SK-N-SH (cell line): ENCODE results near the gene SNX15. TPM values are rescaled to one million over a fixed set of nuclear protein-coding genes. Genes with fewer than 3 reads are reported as not detected.
"Not testable (repeated sequence)": the region's sequence is repeated elsewhere in the genome, so short reads cannot be mapped to it uniquely, and the experiment has no call there.

Source experiments
- CTCF ChIA-PET: fragments of 300-600, 350-600 bp; formaldehyde crosslinking; extraction: SDS; loops from one replicate; lab custom pipeline; 2021; lab: Yijun Ruan, JAX
- POLR2A ChIA-PET: fragments of 350-600 bp; sonication (Branson Sonifier 250); formaldehyde crosslinking; extraction: SDS; loops from one replicate; lab custom pipeline; 2020; ENCODE audit warnings: antibody characterized with exemption, inconsistent platforms; lab: Yijun Ruan, JAX
- DNase-seq: peaks from one replicate; pipeline ENCODE4 v3.0.0; 2012
- H2AFZ ChIP-seq: fragments of 200-600 bp; sonication (generic); 2 replicates; pipeline ENCODE4 v1.8.1; 2016; ENCODE audit warnings: antibody characterized with exemption, mild to moderate bottlenecking, low read depth
- H3F3A ChIP-seq: fragments of 200-600 bp; sonication (generic); replicated peaks from 2 replicates; pipeline ENCODE3; 2016; ENCODE audit warnings: antibody characterized with exemption, mild to moderate bottlenecking; ENCODE audit not compliant: insufficient read depth
- H3K27ac ChIP-seq, 2 experiments: fragments of 200-500 bp in 1 of 2; fragments of 200-600 bp in 1 of 2; sonication (Bioruptor generic) in 1 of 2; sonication (generic), shearing (Covaris generic) in 1 of 2; 2 replicates each; pipeline versions ENCODE4 v1.5.1 to v1.6.1; 2014 to 2016; ENCODE audit warnings: low read depth in 2 of 2, inconsistent platforms in 1 of 2, low read length in 1 of 2, mild to moderate bottlenecking in 1 of 2, mixed read lengths in 1 of 2
- H3K27me3 ChIP-seq: fragments of 200-600 bp; sonication (generic), shearing (Covaris generic); 2 replicates; pipeline ENCODE4 v1.6.1; 2016; ENCODE audit warnings: mixed run types; ENCODE audit not compliant: insufficient read depth
- H3K36me3 ChIP-seq, 2 experiments: fragments of 200-500 bp in 1 of 2; fragments of 200-600 bp in 1 of 2; sonication (Bioruptor generic) in 1 of 2; sonication (generic) in 1 of 2; replicated peaks in 1 of 2; 2 replicates each; pipeline versions ENCODE3 to v1.5.1; 2014 to 2016; ENCODE audit warnings: low read length in 1 of 2, mild to moderate bottlenecking in 1 of 2; ENCODE audit not compliant: insufficient read depth in 2 of 2, control insufficient read depth in 1 of 2
- H3K4me1 ChIP-seq, 2 experiments: fragments of 200-500 bp in 1 of 2; fragments of 200-600 bp in 1 of 2; sonication (Bioruptor generic) in 1 of 2; sonication (generic), shearing (Covaris generic) in 1 of 2; 2 replicates each; pipeline versions ENCODE4 v1.5.1 to v1.6.1; 2014 to 2016; ENCODE audit warnings: low read depth in 1 of 2, low read length in 1 of 2, mixed run types in 1 of 2; ENCODE audit not compliant: insufficient read depth in 2 of 2, control insufficient read depth in 1 of 2
- H3K4me2 ChIP-seq: fragments of 200-600 bp; sonication (generic), shearing (Covaris generic); 2 replicates; pipeline ENCODE4 v1.6.1; 2017; ENCODE audit warnings: mixed run types
- H3K4me3 ChIP-seq, 2 experiments: fragments of 200-500 bp in 1 of 2; fragments of 200-600 bp in 1 of 2; sonication (Bioruptor generic) in 1 of 2; sonication (generic), shearing (Covaris generic) in 1 of 2; 2 replicates each; pipeline versions ENCODE4 v1.5.1 to v1.8.1; 2014 to 2016; ENCODE audit warnings: low read depth in 2 of 2, inconsistent platforms in 1 of 2, low read length in 1 of 2, mild to moderate bottlenecking in 1 of 2, mixed read lengths in 1 of 2, moderate library complexity in 1 of 2
- H3K79me2 ChIP-seq: fragments of 200-600 bp; sonication (generic); 2 replicates; pipeline ENCODE4 v1.8.1; 2017; ENCODE audit warnings: mild to moderate bottlenecking; ENCODE audit not compliant: insufficient read depth
- H3K9ac ChIP-seq: fragments of 200-600 bp; sonication (generic); 2 replicates; pipeline ENCODE4 v1.6.1; 2017; ENCODE audit warnings: mixed run types
- H3K9me2 ChIP-seq: fragments of 200-600 bp; sonication (generic); 2 replicates; pipeline ENCODE4 v1.6.1; 2017; ENCODE audit warnings: mixed run types
- H3K9me3 ChIP-seq: fragments of 200-600 bp; sonication (generic); 2 replicates; pipeline ENCODE4 v1.6.1; 2017; ENCODE audit warnings: mixed run types, mild to moderate bottlenecking, moderate library complexity
- H4K20me1 ChIP-seq: fragments of 200-600 bp; sonication (generic); 2 replicates; pipeline ENCODE4 v1.6.1; 2017; ENCODE audit warnings: mild to moderate bottlenecking, mixed run types; ENCODE audit not compliant: insufficient read depth
- CHD2 ChIP-seq: fragments of 150-350 bp; IDR thresholded peaks from 2 replicates; pipeline ENCODE4 v1.6.1; 2018; ENCODE audit warnings: low read length; ENCODE audit not compliant: partially characterized antibody
- EZH2phosphoT487 ChIP-seq: fragments of 200-600 bp; sonication (generic); IDR thresholded peaks from 2 replicates; pipeline ENCODE4 v1.6.1; 2017; ENCODE audit warnings: low read depth, mixed run types, mild to moderate bottlenecking, antibody characterized with exemption, moderate library complexity, borderline replicate concordance
- FOXJ3 ChIP-seq: sonication (generic); formaldehyde crosslinking; IDR thresholded peaks from 2 replicates; pipeline ENCODE4 v1.5.1; 2020; ENCODE audit warnings: mild to moderate bottlenecking, missing genetic modification reagents
- MXI1 ChIP-seq: IDR thresholded peaks from 2 replicates; pipeline ENCODE4 v1.6.1; 2012; ENCODE audit warnings: mild to moderate bottlenecking, low read depth, low read length, improper control_type of control experiment
- POLR2AphosphoS5 ChIP-seq: IDR thresholded peaks from 2 replicates; pipeline ENCODE4 v1.6.1; 2012; ENCODE audit warnings: low read depth, low read length
- RCOR1 ChIP-seq: fragments of 150-350 bp; IDR thresholded peaks from 2 replicates; pipeline ENCODE4 v1.6.1; 2017; ENCODE audit warnings: antibody characterized with exemption, low read length
- SIN3A ChIP-seq: IDR thresholded peaks from 2 replicates; pipeline ENCODE4 v1.6.1; 2012; ENCODE audit warnings: low read depth, mild to moderate bottlenecking, low read length, moderate library complexity, borderline replicate concordance
- TAF1 ChIP-seq: IDR thresholded peaks from 2 replicates; pipeline ENCODE4 v1.6.1; 2012; ENCODE audit warnings: low read depth, mild to moderate bottlenecking, low read length, moderate library complexity, borderline replicate concordance
- YY1 ChIP-seq: IDR thresholded peaks from 2 replicates; pipeline ENCODE4 v1.4.0; 2012; ENCODE audit warnings: low read depth, mild to moderate bottlenecking
- WGBS: methylation state at CpG from one replicate; pipeline ENCODE4 v1.1.6; 2017; ENCODE audit warnings: low lambda C conversion rate; 5-methylcytosine and 5-hydroxymethylcytosine counted together
- polyA plus RNA-seq, 3 experiments: library from polyadenylated mRNA; depleted of rRNA; stranded (reverse); fragments of >200 nt; gene quantifications; 2 replicates each; pipeline ENCODE4 v1.2.3, GENCODE V29; 2012
- TF ChIP-seq, protein P1 (sequence below): IDR thresholded peaks from 2 replicates; pipeline ENCODE4; 2012
- TF ChIP-seq, protein P2 (sequence below): IDR thresholded peaks from 2 replicates; pipeline ENCODE4 v1.6.1; 2012; ENCODE audit warnings: mild to moderate bottlenecking, low read depth, low read length, moderate library complexity

SNX15 gene
- polyA plus RNA-seq, 1 of the 3 experiments (the other 2 are of a cell fraction) = 17.2 TPM

DNA sequence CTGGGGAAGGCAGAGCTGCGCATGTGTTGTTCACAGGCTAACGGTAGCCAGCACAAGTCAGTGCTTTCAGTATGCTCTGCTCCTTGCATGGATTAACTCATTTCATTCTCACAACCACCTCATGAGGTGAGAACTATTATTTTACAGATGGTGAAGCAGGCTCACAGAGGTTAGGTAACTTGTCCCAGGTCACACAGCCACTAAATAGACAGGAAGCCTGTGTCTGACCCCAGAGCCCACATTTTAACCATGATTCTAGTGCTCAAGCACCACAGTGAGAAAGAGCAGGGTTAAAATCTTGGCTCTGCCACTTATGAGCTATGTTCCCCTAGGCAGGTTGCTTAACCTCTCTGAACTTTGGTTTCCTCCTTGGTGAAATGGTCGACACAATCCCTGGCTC, 6.2 kb upstream of the SNX15 start (continued):
- TF ChIP-seq CHD2 = no peak
- no peak for TF ChIP-seq MXI1
- TF ChIP-seq, protein P1, sequence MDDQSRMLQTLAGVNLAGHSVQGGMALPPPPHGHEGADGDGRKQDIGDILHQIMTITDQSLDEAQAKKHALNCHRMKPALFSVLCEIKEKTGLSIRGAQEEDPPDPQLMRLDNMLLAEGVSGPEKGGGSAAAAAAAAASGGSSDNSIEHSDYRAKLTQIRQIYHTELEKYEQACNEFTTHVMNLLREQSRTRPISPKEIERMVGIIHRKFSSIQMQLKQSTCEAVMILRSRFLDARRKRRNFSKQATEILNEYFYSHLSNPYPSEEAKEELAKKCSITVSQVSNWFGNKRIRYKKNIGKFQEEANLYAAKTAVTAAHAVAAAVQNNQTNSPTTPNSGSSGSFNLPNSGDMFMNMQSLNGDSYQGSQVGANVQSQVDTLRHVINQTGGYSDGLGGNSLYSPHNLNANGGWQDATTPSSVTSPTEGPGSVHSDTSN = no peak
- TF ChIP-seq TAF1 = no peak

DNA sequence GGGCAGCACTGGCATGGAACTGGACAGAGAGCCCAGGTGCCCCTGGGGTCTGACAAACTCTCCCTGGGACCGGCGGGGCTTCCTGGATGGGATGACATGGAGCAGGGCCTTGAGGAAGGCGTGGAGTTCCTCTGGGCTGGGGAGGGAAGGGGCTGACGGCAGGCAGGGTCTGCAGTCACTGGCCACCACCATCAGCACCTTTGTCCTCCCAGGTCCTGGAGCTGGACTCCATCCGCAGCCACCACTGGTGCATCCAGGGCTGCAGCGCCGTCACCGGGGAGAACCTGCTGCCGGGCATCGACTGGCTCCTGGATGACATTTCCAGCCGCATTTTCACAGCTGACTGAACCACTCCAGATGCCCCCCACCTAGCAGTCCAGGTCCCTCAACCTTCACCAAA, 5.7 kb upstream of the SNX15 start:
- H3K9ac ChIP-seq = no peak overlapping the region
- peaks cover 7% of the 10 kb centered on the region; the same call in 1 of the 2 replicates for H3K79me2 ChIP-seq
- H3K9me2 ChIP-seq = no peaks in the 10 kb centered on the region
- H3F3A ChIP-seq = no peaks in the 10 kb centered on the region
- DNase-seq = no peak
- 98% methylated on average over 10 of the region's 11 CpGs for WGBS
- TF ChIP-seq YY1 (no peak), EZH2phosphoT487 (no peak), MXI1 (no peak), SIN3A (no peak), RCOR1 (no peak), CHD2 (no peak), FOXJ3 (CRISPR knock-in tag) (no peak), POLR2AphosphoS5 (no peak)
- TF ChIP-seq, protein P2, sequence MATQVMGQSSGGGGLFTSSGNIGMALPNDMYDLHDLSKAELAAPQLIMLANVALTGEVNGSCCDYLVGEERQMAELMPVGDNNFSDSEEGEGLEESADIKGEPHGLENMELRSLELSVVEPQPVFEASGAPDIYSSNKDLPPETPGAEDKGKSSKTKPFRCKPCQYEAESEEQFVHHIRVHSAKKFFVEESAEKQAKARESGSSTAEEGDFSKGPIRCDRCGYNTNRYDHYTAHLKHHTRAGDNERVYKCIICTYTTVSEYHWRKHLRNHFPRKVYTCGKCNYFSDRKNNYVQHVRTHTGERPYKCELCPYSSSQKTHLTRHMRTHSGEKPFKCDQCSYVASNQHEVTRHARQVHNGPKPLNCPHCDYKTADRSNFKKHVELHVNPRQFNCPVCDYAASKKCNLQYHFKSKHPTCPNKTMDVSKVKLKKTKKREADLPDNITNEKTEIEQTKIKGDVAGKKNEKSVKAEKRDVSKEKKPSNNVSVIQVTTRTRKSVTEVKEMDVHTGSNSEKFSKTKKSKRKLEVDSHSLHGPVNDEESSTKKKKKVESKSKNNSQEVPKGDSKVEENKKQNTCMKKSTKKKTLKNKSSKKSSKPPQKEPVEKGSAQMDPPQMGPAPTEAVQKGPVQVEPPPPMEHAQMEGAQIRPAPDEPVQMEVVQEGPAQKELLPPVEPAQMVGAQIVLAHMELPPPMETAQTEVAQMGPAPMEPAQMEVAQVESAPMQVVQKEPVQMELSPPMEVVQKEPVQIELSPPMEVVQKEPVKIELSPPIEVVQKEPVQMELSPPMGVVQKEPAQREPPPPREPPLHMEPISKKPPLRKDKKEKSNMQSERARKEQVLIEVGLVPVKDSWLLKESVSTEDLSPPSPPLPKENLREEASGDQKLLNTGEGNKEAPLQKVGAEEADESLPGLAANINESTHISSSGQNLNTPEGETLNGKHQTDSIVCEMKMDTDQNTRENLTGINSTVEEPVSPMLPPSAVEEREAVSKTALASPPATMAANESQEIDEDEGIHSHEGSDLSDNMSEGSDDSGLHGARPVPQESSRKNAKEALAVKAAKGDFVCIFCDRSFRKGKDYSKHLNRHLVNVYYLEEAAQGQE = no peak
- H3K4me3 ChIP-seq = no peak overlapping the region
- H3K27ac ChIP-seq = no peak overlapping the region
- no peaks in the 10 kb centered on the region; a peak in 1 of 4 replicates for H3K4me1 ChIP-seq
- H2AFZ ChIP-seq = no peak overlapping the region
- H3K4me2 ChIP-seq = no peak overlapping the region
- peaks cover 0 to 22% of the 10 kb centered on the region in 2 experiments for H3K36me3 ChIP-seq
- ChIA-PET CTCF (interaction anchor here (0.7 to 2.5 kb wide), 4 partner anchors 8 to 133 kb away, joined by 3 to 14 read pairs (median 3); partner anchors contain the start of genes ARL2, TM7SF2 and ZNHIT2), POLR2A (no interaction called here)
- H4K20me1 ChIP-seq = no peaks in the 10 kb centered on the region
- H3K9me3 ChIP-seq = no peaks in the 10 kb centered on the region
- H3K27me3 ChIP-seq = no peaks in the 10 kb centered on the region

DNA sequence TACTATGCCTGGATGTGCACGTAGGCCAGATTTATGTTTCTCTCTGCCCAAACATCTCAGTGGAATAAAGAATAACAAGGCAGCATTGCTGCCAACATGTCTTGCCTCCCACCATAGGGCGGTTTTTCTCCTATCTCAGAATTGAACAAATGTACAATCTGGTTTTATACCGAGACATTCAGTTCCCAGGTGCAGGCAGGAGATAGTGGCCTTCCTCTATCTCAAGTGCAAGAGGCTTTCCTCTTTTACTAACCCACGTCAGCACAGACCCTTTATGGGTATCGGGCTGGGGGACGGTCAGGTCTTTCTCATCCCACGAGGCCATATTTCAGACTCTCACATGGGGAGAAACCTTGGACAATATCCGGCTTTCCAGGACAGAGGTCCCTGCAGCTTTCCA, 3.7 kb upstream of the SNX15 start:
- WGBS = 78% methylated on average over 8 of the region's 8 CpGs

More for the DNA sequence above, 3.7 kb upstream of the SNX15 start:
- H3K4me3 ChIP-seq, POLR2A ChIA-PET, DNase-seq, H3K9me2 ChIP-seq, H3K9me3 ChIP-seq, H3F3A ChIP-seq, H3K4me2 ChIP-seq, H3K27ac ChIP-seq, H3K9ac ChIP-seq, H4K20me1 ChIP-seq, H3K4me1 ChIP-seq, H3K79me2 ChIP-seq, H2AFZ ChIP-seq, H3K27me3 ChIP-seq: not testable (repeated sequence)
- CTCF ChIA-PET = interaction anchor here (2.5 to 6.0 kb wide), 2 partner anchors 10 kb away, joined by 14 to 56 read pairs; partner anchors contain the start of gene ARL2
- peaks cover 0 to 16% of the 10 kb centered on the region in 2 experiments for H3K36me3 ChIP-seq
